HCT116 (cell line): ENCODE results near the gene CLDN10.

Experiments used
- EZH2 ChIP-seq: fragments of 200-600 bp; sonication (generic); IDR thresholded peaks from 2 replicates; pipeline ENCODE4 v1.6.1; 2017; ENCODE audit warnings: antibody characterized with exemption, mixed run types
- EZH2phosphoT487 ChIP-seq: fragments of 200-600 bp; IDR thresholded peaks from 2 replicates; pipeline ENCODE4 v1.6.1; 2018; ENCODE audit warnings: antibody characterized with exemption, borderline replicate concordance
- JUND ChIP-seq: IDR thresholded peaks from 2 replicates; pipeline ENCODE4 v1.6.1; 2012
- POLR2A ChIP-seq: IDR thresholded peaks from 2 replicates; pipeline ENCODE4 v1.7.0; 2011; ENCODE audit warnings: borderline replicate concordance; ENCODE audit not compliant: insufficient read depth, insufficient read length; ENCODE audit errors: extremely low read depth
- POLR2AphosphoS5 ChIP-seq: IDR thresholded peaks from 2 replicates; pipeline ENCODE4 v1.6.1; 2011; ENCODE audit warnings: mild to moderate bottlenecking, low read depth, low read length, moderate library complexity
- RAD21 ChIP-seq: IDR thresholded peaks from 2 replicates; pipeline ENCODE4 v1.6.1; 2012; ENCODE audit warnings: low read depth, mild to moderate bottlenecking
- TCF7L2 ChIP-seq: IDR thresholded peaks from 2 replicates; pipeline ENCODE4 v1.7.0; 2011; ENCODE audit warnings: borderline replicate concordance, inconsistent platforms; ENCODE audit not compliant: insufficient read depth, insufficient read length; ENCODE audit errors: extremely low read depth
- YY1 ChIP-seq: IDR thresholded peaks from 2 replicates; pipeline ENCODE4 v1.6.1; 2011; ENCODE audit warnings: low read length, low read depth, moderate library complexity, mild to moderate bottlenecking; ENCODE audit not compliant: insufficient replicate concordance; ENCODE audit errors: extremely low read depth
- ZFX ChIP-seq: fragments of 450-650 bp; IDR thresholded peaks from 2 replicates; pipeline ENCODE4 v1.6.1; 2017
- TF ChIP-seq, protein P1 (sequence below), 3 experiments: fragments of 200-600 bp in 1 of 3; sonication (generic) in 1 of 3; IDR thresholded peaks in 2 of 3; conservative IDR thresholded peaks in 1 of 3; 2 replicates each; pipeline ENCODE4 v1.5.1; 2012 to 2017; ENCODE audit warnings: low read depth in 2 of 3, low read length in 2 of 3, antibody characterized with exemption in 1 of 3, borderline replicate concordance in 1 of 3, control low read depth in 1 of 3, mild to moderate bottlenecking in 1 of 3, mixed read lengths in 1 of 3, mixed run types in 1 of 3, moderate library complexity in 1 of 3; ENCODE audit not compliant: insufficient read depth in 1 of 3
- TF ChIP-seq, protein P2 (sequence below): IDR thresholded peaks from 2 replicates; pipeline ENCODE4 v1.6.1; 2012
- TF ChIP-seq, protein P3 (sequence below): IDR thresholded peaks from 2 replicates; pipeline ENCODE4 v1.6.1; 2012
- TF ChIP-seq, protein P4 (sequence below): IDR thresholded peaks from 2 replicates; pipeline ENCODE4 v1.6.1; 2011; ENCODE audit warnings: mild to moderate bottlenecking, low read length, moderate library complexity; ENCODE audit not compliant: insufficient replicate concordance; ENCODE audit errors: extremely low read depth

DNA sequence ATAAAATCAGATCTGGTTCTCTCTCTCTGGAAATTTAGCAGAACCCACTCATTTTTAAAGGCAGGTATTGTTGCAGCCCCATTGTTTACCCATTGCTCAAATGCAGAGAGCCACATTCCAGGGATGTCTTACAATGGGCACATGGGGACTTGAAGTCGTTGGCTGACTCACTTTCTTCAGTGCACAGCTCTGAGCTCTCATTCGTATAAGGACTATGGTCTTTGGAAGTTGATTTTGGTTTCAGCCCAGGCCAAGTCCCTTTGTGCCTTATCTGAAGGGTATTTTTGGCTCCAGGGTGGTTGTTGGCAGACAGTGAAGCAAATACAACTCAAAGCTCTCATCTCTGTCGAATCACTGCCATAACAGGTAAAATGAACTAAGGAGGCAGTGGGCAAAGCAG is 47.3 kb upstream of the CLDN10 start:
- TF ChIP-seq, protein P1, sequence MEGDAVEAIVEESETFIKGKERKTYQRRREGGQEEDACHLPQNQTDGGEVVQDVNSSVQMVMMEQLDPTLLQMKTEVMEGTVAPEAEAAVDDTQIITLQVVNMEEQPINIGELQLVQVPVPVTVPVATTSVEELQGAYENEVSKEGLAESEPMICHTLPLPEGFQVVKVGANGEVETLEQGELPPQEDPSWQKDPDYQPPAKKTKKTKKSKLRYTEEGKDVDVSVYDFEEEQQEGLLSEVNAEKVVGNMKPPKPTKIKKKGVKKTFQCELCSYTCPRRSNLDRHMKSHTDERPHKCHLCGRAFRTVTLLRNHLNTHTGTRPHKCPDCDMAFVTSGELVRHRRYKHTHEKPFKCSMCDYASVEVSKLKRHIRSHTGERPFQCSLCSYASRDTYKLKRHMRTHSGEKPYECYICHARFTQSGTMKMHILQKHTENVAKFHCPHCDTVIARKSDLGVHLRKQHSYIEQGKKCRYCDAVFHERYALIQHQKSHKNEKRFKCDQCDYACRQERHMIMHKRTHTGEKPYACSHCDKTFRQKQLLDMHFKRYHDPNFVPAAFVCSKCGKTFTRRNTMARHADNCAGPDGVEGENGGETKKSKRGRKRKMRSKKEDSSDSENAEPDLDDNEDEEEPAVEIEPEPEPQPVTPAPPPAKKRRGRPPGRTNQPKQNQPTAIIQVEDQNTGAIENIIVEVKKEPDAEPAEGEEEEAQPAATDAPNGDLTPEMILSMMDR (IDR thresholded peaks at IDR 0.05 in 2 of 3, conservative IDR thresholded peaks at IDR 0.05 in 1 of 3; ENCODE audit: borderline replicate concordance in 1 of 3, insufficient read depth in 1 of 3, low read depth in 2 of 3, low read length in 2 of 3), result no peak
- TF ChIP-seq POLR2A (no peak), RAD21 (no peak), JUND (no peak), POLR2AphosphoS5 (no peak), EZH2phosphoT487 (no peak), EZH2 (no peak), TCF7L2 (no peak), ZFX (no peak), YY1 (no peak)
- TF ChIP-seq, protein P2, sequence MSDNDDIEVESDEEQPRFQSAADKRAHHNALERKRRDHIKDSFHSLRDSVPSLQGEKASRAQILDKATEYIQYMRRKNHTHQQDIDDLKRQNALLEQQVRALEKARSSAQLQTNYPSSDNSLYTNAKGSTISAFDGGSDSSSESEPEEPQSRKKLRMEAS, result no peak
- TF ChIP-seq, protein P3, sequence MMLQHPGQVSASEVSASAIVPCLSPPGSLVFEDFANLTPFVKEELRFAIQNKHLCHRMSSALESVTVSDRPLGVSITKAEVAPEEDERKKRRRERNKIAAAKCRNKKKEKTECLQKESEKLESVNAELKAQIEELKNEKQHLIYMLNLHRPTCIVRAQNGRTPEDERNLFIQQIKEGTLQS, result no peak
- TF ChIP-seq, protein P4, sequence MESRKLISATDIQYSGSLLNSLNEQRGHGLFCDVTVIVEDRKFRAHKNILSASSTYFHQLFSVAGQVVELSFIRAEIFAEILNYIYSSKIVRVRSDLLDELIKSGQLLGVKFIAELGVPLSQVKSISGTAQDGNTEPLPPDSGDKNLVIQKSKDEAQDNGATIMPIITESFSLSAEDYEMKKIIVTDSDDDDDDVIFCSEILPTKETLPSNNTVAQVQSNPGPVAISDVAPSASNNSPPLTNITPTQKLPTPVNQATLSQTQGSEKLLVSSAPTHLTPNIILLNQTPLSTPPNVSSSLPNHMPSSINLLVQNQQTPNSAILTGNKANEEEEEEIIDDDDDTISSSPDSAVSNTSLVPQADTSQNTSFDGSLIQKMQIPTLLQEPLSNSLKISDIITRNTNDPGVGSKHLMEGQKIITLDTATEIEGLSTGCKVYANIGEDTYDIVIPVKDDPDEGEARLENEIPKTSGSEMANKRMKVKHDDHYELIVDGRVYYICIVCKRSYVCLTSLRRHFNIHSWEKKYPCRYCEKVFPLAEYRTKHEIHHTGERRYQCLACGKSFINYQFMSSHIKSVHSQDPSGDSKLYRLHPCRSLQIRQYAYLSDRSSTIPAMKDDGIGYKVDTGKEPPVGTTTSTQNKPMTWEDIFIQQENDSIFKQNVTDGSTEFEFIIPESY, result no peak
